Bronchial epithelial cell (primary cell): Measurements from ENCODE around the gene STARD8. TPM values are rescaled to one million over a fixed set of nuclear protein-coding genes. Genes with fewer than 3 reads are reported as not detected.
"Not testable (repeated sequence)": the region's sequence is repeated elsewhere in the genome, so short reads cannot be mapped to it uniquely, and the experiment has no call there.

ENCODE experiments used
- DNase-seq: peaks from one replicate; pipeline ENCODE4 v3.0.0-alpha.2; 2010; ENCODE audit warnings: low read depth
- FAIRE-seq: peaks from 2 replicates; lab custom pipeline; 2011; peaks lifted over from hg19 to GRCh38; lab: Jason Lieb, UNC
- H3K27me3 ChIP-seq: 2 replicates; pipeline ENCODE4 v1.5.1; 2011; ENCODE audit warnings: low read length; ENCODE audit not compliant: control insufficient read depth, insufficient read depth
- H3K36me3 ChIP-seq: 2 replicates; pipeline ENCODE4 v1.5.1; 2011; ENCODE audit warnings: low read length; ENCODE audit not compliant: control insufficient read depth, insufficient read depth
- H3K4me3 ChIP-seq: 2 replicates; pipeline ENCODE4 v1.5.1; 2011; ENCODE audit warnings: mild to moderate bottlenecking, low read depth, low read length, control low read depth
- CTCF ChIP-seq: IDR thresholded peaks from 2 replicates; pipeline ENCODE4 v1.5.1; 2011; ENCODE audit warnings: mild to moderate bottlenecking, moderate library complexity, low read length, control low read depth, inconsistent platforms; ENCODE audit not compliant: insufficient read depth, severe bottlenecking
- total RNA-seq: library from RNA; depleted of rRNA; stranded (reverse); fragments of >200 nt; gene quantifications from 2 replicates; pipeline ENCODE4 v1.2.1, GENCODE V29; 2014

STARD8 gene
- total RNA-seq, 1 donor from 2014 or later = not detected

DNA sequence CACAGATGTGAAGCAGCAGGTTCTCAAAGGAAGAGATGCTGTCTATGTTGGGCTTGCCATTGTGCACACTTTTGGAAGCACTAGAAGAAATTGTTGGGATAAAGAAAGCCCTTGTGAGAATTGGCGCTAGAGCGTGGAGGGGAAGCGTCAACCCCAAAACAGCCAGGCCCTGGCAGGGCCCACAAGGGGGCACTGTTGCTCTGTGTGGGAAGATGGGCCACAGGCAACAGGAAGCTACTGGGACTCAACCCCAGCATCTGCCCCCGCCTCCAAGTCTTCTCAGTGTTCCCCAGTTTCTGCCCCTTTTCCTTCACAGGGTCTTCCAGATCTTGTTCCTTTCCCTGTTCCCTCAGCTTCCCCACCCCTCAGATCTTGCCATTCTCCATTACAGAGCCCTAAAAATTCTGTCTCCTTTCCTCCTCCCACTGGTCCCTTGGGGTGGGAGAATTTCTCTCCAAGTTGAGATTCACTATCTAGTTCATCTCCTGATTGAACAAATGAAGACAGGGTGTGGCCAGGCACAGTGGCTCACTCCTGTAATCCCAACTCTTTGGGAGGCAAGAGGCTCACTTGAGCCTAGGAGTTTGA is 85.5 kb downstream of the STARD8 start:
- DNase-seq = peak; percentile 43
- peak; percentile 89 for TF ChIP-seq CTCF
- Histone ChIP-seq H3K27me3 (no peaks in the 10 kb centered on the region), H3K4me3 (no peak overlapping the region), H3K36me3 (no peaks in the 10 kb centered on the region)
- FAIRE-seq = peak; percentile 18

DNA sequence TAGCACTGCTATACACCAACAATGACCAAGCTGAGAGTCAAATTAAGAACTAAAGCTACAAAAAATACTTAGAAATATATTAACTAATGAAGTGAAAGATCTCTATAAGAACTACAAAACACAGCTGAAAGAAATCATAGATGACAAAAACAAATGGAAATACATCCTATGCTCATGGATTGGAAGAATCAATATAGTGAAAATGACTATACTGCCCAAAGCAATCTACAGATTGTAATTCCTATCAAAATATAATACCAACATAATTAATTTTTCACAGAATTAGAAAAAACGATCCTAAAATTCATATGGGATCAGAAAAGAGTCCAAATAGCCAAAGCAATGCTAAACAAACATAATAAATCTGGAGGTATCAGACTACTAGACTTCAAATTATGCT is 87.8 kb downstream of the STARD8 start:
- H3K36me3 ChIP-seq = no peaks in the 10 kb centered on the region
- no peak for DNase-seq

GRCh38 chrX:68741864-68742263 is 94.4 kb downstream of the STARD8 start:
- not testable (repeated sequence) for H3K27me3 ChIP-seq, H3K4me3 ChIP-seq, H3K36me3 ChIP-seq, FAIRE-seq, DNase-seq

More for the DNA sequence above, 87.8 kb downstream of the STARD8 start:
- no peak overlapping the region for H3K4me3 ChIP-seq
- no peak for FAIRE-seq
- TF ChIP-seq CTCF = no peak
- H3K27me3 ChIP-seq = no peaks in the 10 kb centered on the region

DNA sequence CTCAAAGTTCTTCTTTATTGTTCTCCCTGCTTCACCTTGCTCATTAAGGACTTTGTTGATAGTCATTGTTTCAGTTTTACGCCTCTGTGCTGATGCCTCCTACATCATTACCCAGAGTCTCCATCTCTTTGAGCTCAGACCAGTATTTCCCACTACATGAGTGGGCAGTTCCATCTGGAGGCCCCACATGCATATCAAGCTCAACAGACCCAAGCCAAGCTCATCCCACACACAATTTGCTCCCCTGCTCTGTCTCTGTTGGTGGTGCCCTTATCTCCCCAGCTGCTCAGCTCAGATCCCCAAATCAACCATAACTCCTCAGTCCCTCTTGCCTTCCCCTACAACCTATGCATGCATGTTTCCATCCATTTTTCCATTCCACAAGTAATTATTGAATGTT is 96.3 kb downstream of the STARD8 start:
- Histone ChIP-seq H3K4me3 (no peak overlapping the region), H3K36me3 (no peaks in the 10 kb centered on the region), H3K27me3 (no peaks in the 10 kb centered on the region)
- no peak for TF ChIP-seq CTCF
- no peak for FAIRE-seq
- no peak for DNase-seq

GRCh38 chrX:68746988-68747387 is 99.5 kb downstream of the STARD8 start:
- DNase-seq (no peak), FAIRE-seq (no peak)
- no peak overlapping the region for H3K4me3 ChIP-seq
- no peak for TF ChIP-seq CTCF
- H3K27me3 ChIP-seq = no peaks in the 10 kb centered on the region
- H3K36me3 ChIP-seq = no peaks in the 10 kb centered on the region

DNA sequence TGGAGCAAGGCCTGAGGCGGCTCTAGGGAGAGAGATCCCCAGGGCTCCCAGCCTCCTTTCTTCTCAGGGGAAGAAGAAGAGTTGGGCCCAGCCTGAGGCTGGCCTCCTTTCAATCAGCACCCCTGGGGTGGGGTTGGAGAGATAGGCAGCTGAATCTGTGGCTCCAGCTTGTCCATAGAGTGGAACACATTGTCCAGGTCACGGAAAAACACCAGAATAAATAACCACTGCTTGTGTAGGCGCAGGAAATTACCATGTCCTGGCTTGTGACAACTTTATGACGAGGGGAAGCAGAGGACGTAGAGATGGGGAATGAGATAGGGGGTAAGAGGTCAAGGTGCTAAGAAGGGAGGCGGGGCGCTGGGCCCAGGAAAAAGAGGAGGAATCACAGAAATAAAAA is 100.6 kb downstream of the STARD8 start:
- Histone ChIP-seq H3K36me3 (no peaks in the 10 kb centered on the region), H3K27me3 (no peaks in the 10 kb centered on the region), H3K4me3 (no peak overlapping the region)
- DNase-seq (no peak), FAIRE-seq (no peak)
- TF ChIP-seq CTCF = no peak
